HFFc6 (cell line): Measurements from ENCODE around the gene POLG. TPM values are rescaled to one million over a fixed set of nuclear protein-coding genes. Genes with fewer than 3 reads are reported as not detected.
A peak's percentile ranks its signal among the peaks of the same experiment; 100 is the strongest.

Experiments
- DNase-seq: peaks from one replicate; pipeline ENCODE4 v3.0.0-alpha.2; 2018
- H3K27ac Mint-ChIP-seq: 2 replicates; pipeline ENCODE4 v1.8.0; 2020; ENCODE audit warnings: mild to moderate bottlenecking, mixed read lengths
- H3K27me3 Mint-ChIP-seq: 2 replicates; pipeline ENCODE4 v1.8.0; 2021; ENCODE audit warnings: mild to moderate bottlenecking, moderate library complexity, mixed read lengths; ENCODE audit not compliant: insufficient read depth
- H3K36me3 Mint-ChIP-seq: 2 replicates; pipeline ENCODE4 v1.8.0; 2021; ENCODE audit warnings: low read depth, mixed read lengths
- H3K4me1 Mint-ChIP-seq: 2 replicates; pipeline ENCODE4 v1.8.0; 2020; ENCODE audit warnings: low read depth, mixed read lengths
- H3K4me3 Mint-ChIP-seq: 2 replicates; pipeline ENCODE4 v1.8.0; 2020; ENCODE audit warnings: mild to moderate bottlenecking, moderate library complexity, mixed read lengths
- H3K9me3 Mint-ChIP-seq: 2 replicates; pipeline ENCODE4 v1.8.0; 2020; ENCODE audit warnings: mild to moderate bottlenecking, mixed read lengths
- CTCF ChIP-seq: fragments of 200-600 bp; sonication (generic); IDR thresholded peaks from 2 replicates; pipeline ENCODE4 v1.5.0; 2021; ENCODE audit warnings: antibody characterized with exemption, mild to moderate bottlenecking
- total RNA-seq, 6 experiments: library from RNA; stranded (reverse); fragmentation: NEBNext Ultra II Directional; extraction: Animal tissue kit (Norgen Biotek cat#: 25700); gene quantifications; 2 replicates in 1 of 6; 3 replicates in 5 of 6; pipeline ENCODE4 v1.2.3, GENCODE V29; 2021

POLG gene
- total RNA-seq, 6 experiments from 2014 or later: 33.1 to 48.3 (median 35.2) TPM

DNA sequence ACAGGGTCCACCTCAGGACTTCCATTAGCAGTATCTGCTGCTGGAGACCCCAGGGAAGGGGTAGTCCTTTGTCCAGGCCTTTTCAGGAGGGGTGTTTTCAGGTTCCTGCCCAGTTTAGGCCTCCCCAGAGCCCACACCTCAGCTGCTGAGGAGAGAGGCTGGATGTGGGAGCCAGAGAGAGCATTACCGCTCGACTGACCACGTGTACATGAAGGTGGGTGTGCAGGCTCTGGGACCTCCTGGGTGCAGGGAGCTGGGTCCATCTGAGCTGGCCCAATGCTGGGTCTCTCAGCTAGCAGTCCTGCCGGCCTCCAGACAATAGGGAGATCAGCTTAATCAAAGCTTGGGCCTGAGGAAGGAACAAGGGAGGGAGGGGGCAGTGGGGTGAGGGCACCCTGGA, 29.1 kb upstream of the POLG start:
- no peak overlapping the region for H3K27ac Mint-ChIP-seq
- H3K9me3 Mint-ChIP-seq: no peaks in the 10 kb centered on the region
- peaks cover 77% of the 10 kb centered on the region for H3K27me3 Mint-ChIP-seq
- no peaks in the 10 kb centered on the region for H3K36me3 Mint-ChIP-seq
- no peak overlapping the region for H3K4me3 Mint-ChIP-seq
- no peak for DNase-seq
- TF ChIP-seq CTCF: no peak
- no peaks in the 10 kb centered on the region for H3K4me1 Mint-ChIP-seq

GRCh38 chr15:89363133-89363532, 28.5 kb upstream of the POLG start:
- no peaks in the 10 kb centered on the region for H3K36me3 Mint-ChIP-seq
- no peak overlapping the region for H3K27ac Mint-ChIP-seq
- H3K4me3 Mint-ChIP-seq: no peak overlapping the region
- H3K27me3 Mint-ChIP-seq: peaks cover 74% of the 10 kb centered on the region
- no peaks in the 10 kb centered on the region for H3K9me3 Mint-ChIP-seq
- no peaks in the 10 kb centered on the region for H3K4me1 Mint-ChIP-seq
- no peak for TF ChIP-seq CTCF
- no peak for DNase-seq

- peaks cover 79% of the 10 kb centered on the region for H3K27me3 Mint-ChIP-seq
- no peak overlapping the region for H3K4me3 Mint-ChIP-seq
- H3K27ac Mint-ChIP-seq: no peak overlapping the region
- H3K36me3 Mint-ChIP-seq: no peaks in the 10 kb centered on the region
- no peak for DNase-seq
- no peak for TF ChIP-seq CTCF
- H3K4me1 Mint-ChIP-seq: no peaks in the 10 kb centered on the region
- H3K9me3 Mint-ChIP-seq: no peaks in the 10 kb centered on the region
These were observed 27.8 kb upstream of the POLG start for GRCh38 chr15:89362203-89363101.

GRCh38 chr15:89361451-89362202, 27.0 kb upstream of the POLG start:
- Mint-ChIP-seq H3K27me3 (peaks cover 77% of the 10 kb centered on the region), H3K27ac (no peak overlapping the region), H3K4me1 (no peaks in the 10 kb centered on the region), H3K36me3 (no peaks in the 10 kb centered on the region), H3K9me3 (no peaks in the 10 kb centered on the region), H3K4me3 (no peak overlapping the region)
- peak; percentile 19 for DNase-seq
- no peak for TF ChIP-seq CTCF

GRCh38 chr15:89360294-89360971, 25.8 kb upstream of the POLG start:
- TF ChIP-seq CTCF: no peak
- H3K4me1 Mint-ChIP-seq: no peaks in the 10 kb centered on the region
- no peaks in the 10 kb centered on the region for H3K36me3 Mint-ChIP-seq
- no peak overlapping the region for H3K27ac Mint-ChIP-seq
- no peak for DNase-seq
- peaks cover 76% of the 10 kb centered on the region for H3K27me3 Mint-ChIP-seq
- no peaks in the 10 kb centered on the region for H3K9me3 Mint-ChIP-seq
- no peak overlapping the region for H3K4me3 Mint-ChIP-seq
